Fibroblast of pulmonary artery (primary cell): ENCODE measurements around the gene METTL21C.

ENCODE experiments used
- DNase-seq: peaks from one replicate; pipeline ENCODE4 v3.0.0-alpha.2; 2010; ENCODE audit warnings: low read depth
- H3K4me3 ChIP-seq: replicated peaks from 2 replicates; pipeline ENCODE4 v1.5.1; 2011; ENCODE audit warnings: low read depth, mild to moderate bottlenecking, control low read depth, low read length, moderate library complexity
- CTCF ChIP-seq: IDR thresholded peaks from 2 replicates; pipeline ENCODE4 v1.5.1; 2011; ENCODE audit warnings: mild to moderate bottlenecking, control low read depth, low read length, inconsistent platforms; ENCODE audit errors: missing control alignments

Gene METTL21C

GRCh38 chr13:102698649-102698980 lies 3.8 kb upstream of the METTL21C start:
- no peak overlapping the region for H3K4me3 ChIP-seq
- TF ChIP-seq CTCF, result no peak
- DNase-seq, result no peak

DNA sequence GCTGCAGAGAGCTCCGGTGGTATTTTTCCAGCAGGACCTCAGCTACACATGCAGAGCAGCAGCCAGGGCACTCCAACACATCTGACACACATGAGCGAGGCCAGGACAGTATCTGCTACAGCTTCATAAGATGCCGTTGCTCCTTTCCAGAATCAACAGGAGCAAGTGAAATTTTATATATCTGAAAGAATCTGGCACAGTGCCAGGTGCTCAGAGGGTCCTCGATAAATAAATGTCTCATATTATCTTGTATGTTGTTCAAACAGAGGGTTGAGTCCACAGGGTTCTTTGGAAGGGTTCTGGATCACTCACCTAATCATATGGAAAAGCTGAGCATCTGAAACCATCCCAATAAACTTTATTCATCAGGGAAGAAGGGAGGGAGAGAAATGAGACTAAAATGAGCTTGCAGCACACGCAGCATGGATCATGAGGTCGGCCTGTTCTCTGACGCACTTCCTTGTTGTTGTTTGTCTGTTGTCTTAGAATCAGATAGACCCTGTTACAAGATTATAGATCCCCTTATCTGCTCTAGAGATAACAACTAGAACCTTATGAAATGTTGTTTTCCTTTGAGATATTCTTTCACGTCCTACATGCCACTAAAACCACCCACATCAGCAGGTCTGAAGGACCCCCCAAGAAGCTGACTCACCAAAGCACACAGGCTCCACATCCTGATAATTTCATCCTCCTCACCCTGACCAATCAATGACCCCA lies 3.2 kb upstream of the METTL21C start:
- TF ChIP-seq CTCF, result no peak
- no peak for DNase-seq
- no peak overlapping the region for H3K4me3 ChIP-seq

DNA sequence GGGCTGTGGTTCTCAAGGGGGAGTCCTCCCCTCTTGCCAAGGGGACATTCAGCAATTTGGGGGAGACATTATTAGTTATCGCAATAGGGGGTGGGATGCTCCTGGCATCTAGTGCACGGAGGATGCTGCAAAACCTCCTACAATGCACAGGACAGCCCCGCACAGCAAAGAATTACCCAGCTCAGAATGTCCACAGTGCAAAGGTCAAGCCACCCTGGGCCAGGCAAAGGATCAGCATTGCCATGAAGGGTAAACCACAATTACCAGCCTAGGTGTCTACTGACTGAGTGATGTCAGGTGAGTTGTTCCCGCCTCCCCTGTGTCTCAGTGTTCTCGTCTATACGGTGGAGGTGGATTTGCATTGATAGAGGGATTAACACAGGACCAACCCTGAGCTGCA lies 2.4 kb upstream of the METTL21C start:
- H3K4me3 ChIP-seq, result no peak overlapping the region
- TF ChIP-seq CTCF, result no peak
- DNase-seq, result no peak

DNA sequence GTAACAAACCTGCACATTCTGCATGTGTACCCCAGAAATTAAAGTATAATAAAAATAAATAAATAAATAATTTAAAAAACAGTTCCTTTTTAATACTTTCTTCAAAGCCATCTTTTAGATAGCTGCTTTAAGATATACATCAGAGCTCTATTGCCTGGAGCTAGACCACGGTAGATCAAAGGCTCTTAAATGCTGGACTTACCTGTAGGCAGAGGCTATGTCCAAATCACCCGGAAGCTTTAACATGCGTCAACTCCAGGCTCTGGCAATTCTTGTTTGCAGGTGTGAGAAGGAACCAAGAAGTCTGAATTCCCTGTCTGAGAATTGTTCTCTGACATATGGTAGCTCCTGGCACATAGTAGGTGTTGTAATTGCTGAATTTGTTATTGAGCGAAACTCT lies 1.6 kb upstream of the METTL21C start:
- no peak for DNase-seq
- TF ChIP-seq CTCF, result no peak
- H3K4me3 ChIP-seq, result no peak overlapping the region

DNA sequence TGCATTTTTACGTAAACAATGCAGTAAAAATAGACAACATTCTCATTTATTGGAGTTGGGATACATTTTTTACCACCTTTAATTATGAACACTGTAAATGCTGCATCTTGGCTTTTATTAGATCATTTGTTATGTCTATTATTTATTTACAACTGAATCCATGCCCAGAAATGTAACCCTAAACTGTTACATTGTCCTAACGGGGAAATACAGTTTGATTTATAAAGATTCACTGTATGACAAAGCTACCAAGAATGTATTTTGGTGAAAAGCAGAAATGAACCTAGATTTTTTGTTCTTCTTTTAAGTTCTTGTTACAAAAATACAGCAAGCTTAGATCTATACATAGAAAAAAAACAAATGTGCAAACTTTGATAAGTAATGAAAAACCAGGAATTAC lies 1.1 kb downstream of the METTL21C start:
- H3K4me3 ChIP-seq, result no peak overlapping the region
- DNase-seq, result peak; percentile 27
- no peak for TF ChIP-seq CTCF

DNA sequence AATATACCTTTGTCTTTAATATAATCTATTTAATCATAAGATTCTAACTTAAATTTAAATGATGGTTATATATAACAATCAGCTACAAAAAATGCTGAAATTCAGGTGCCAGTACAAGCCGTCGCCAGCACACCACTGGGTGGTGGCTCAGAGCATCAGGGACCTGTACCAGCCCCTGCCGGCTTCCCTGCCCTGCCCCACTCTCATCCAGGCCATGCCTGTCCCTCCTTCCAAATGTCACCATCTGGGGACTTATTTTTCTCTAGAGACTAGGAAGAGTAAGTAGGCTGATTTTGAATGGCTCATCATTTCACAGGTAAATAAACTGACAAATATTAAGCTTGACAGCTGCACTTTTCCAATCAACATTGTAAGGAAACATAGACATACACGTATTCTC lies 1.6 kb downstream of the METTL21C start:
- TF ChIP-seq CTCF, result no peak
- DNase-seq, result no peak
- no peak overlapping the region for H3K4me3 ChIP-seq

DNA sequence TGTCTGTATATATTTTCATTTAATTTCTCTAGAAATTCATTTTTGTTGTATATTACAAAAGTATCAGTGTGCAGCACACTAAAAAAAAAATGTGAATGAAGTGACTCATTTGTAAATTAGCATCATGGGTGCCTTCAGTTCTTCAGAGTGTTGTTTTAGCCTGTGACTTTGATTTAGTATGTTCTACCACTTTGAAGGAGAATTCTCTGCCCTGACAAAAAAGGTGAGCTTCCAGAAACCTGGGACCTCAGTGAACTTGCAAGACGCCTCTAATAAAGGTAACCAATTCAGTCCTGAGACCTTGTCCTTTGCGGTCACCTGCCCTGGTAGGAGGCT lies 2.4 kb downstream of the METTL21C start:
- no peak for DNase-seq
- H3K4me3 ChIP-seq, result no peak overlapping the region
- TF ChIP-seq CTCF, result no peak
